Measurements from ENCODE around the gene CAND2. TPM values are rescaled to one million over a fixed set of nuclear protein-coding genes. Genes with fewer than 3 reads are reported as not detected.

Gene CAND2
- total and polyA plus RNA-seq, 2 of the 8 experiments (the other 6 are each of a cell fraction or from before 2014, with no cell fraction given): 8.7 TPM

GRCh38 chr3:12808587-12808986, 12.1 kb downstream of the CAND2 start:
- Histone ChIP-seq H3K4me2 (ENCODE audit: insufficient read depth in 1 of 2, low read depth in 2 of 2, low read length in 2 of 2) (no peak overlapping the region), H3K14ac (ENCODE audit: insufficient read length) (no peak overlapping the region), H3K4me1 (replicated peaks in 1 of 4; ENCODE audit: control insufficient read depth in 3 of 4, insufficient read depth in 4 of 4, low read length in 3 of 4) (peaks cover 0 to 8% (median 4%) of the 10 kb centered on the region in 4 experiments; a peak in 4 of 7 replicates), H3K4me3 (ENCODE audit: extremely low read depth in 1 of 4, insufficient read depth in 2 of 4, low read depth in 3 of 4, low read length in 4 of 4) (no peak overlapping the region), H4K8ac (ENCODE audit: extremely low read depth, insufficient read depth, low read length) (no peak overlapping the region; the same call in 1 of the 2 replicates), H2AFZ (ENCODE audit: low read length) (no peak overlapping the region), H3K23me2 (ENCODE audit: low read depth, low read length) (peaks cover 3% of the 10 kb centered on the region; the same call in 1 of the 2 replicates), H4K91ac (replicated peaks; ENCODE audit: insufficient read length, low read length) (no peak overlapping the region), H3K27me3 (replicated peaks in 1 of 4; ENCODE audit: control insufficient read depth in 3 of 4, extremely low read depth in 1 of 4, insufficient read depth in 3 of 4, low read length in 3 of 4) (no peaks in the 10 kb centered on the region), H2AK5ac (ENCODE audit: low read depth, low read length) (no peak overlapping the region), H3K9ac (replicated peaks in 1 of 4; ENCODE audit: extremely low read depth in 1 of 4, low read depth in 3 of 4, low read length in 3 of 4) (no peak overlapping the region), H3K56ac (replicated peaks; ENCODE audit: insufficient read length, low read depth, low read length) (no peak overlapping the region), H3K18ac (ENCODE audit: extremely low read depth, low read length) (no peak overlapping the region), H3K79me2 (ENCODE audit: control insufficient read depth in 1 of 2, insufficient read depth in 2 of 2, low read length in 2 of 2) (no peaks in the 10 kb centered on the region), H3K27ac (ENCODE audit: low read depth, low read length) (no peak overlapping the region), H2BK20ac (ENCODE audit: low read length) (no peak overlapping the region), H2BK12ac (ENCODE audit: low read depth, low read length) (no peak overlapping the region), H3K9me3 (ENCODE audit: insufficient read depth in 2 of 2, low read depth in 1 of 2, low read length in 1 of 2) (no peaks in the 10 kb centered on the region), H4K5ac (ENCODE audit: insufficient read length, low read depth, low read length) (no peak overlapping the region), H2BK120ac (replicated peaks; ENCODE audit: low read depth, low read length) (no peak overlapping the region), H4K20me1 (replicated peaks in 1 of 2; ENCODE audit: control insufficient read depth in 1 of 2, insufficient read depth in 2 of 2, low read length in 2 of 2) (no peaks in the 10 kb centered on the region), H2BK15ac (ENCODE audit: low read length) (no peak overlapping the region), H3K36me3 (ENCODE audit: control insufficient read depth in 2 of 4, insufficient read depth in 4 of 4, low read length in 3 of 4) (peaks cover 0 to 12% (median 3%) of the 10 kb centered on the region in 4 experiments; a peak in 5 of 8 replicates), H3K4ac (replicated peaks; ENCODE audit: insufficient read length, low read depth, low read length) (no peak overlapping the region), H3K79me1 (ENCODE audit: low read depth, low read length) (no peaks in the 10 kb centered on the region), H3K23ac (ENCODE audit: insufficient read length) (no peak overlapping the region), H2BK5ac (ENCODE audit: low read depth, low read length) (no peak overlapping the region)
- CTCF ChIA-PET (ENCODE audit: partially characterized antibody): interaction anchor here (0.9 to 5.1 kb wide), 15 partner anchors 9 to 187 kb away, joined by 3 to 54 read pairs (median 6); partner anchors contain the start of gene RPL32
- FAIRE-seq (no peak), DNase-seq (ENCODE audit: low read depth in 1 of 2, low spot score in 2 of 2) (no peak)
- WGBS, 2 experiments (ENCODE audit: extremely low coverage in 1 of 2, insufficient coverage in 1 of 2, insufficient read length in 1 of 2, insufficient replicate concordance in 2 of 2, low coverage in 1 of 2, low lambda C conversion rate in 2 of 2, missing lambda C conversion rate in 1 of 2): 77% methylated on average over 2 of the region's 2 CpGs; no CpG with 5 or more reads in 1 of the 2 experiments
- POLR2A ChIA-PET (ENCODE audit: partially characterized antibody): interaction anchor here (1.1 to 28.5 kb wide), 4 partner anchors 9 to 26 kb away, joined by 3 to 661 read pairs (median 6); partner anchors contain the start of genes CAND2 and RPL32
- TF ChIP-seq TAF1 (IDR thresholded peaks at IDR 0.05; ENCODE audit: low read depth, low read length) (no peak), SIX5 (IDR thresholded peaks at IDR 0.05; ENCODE audit: low read depth, low read length) (no peak), KDM5A (IDR thresholded peaks at IDR 0.05; ENCODE audit: low read length) (no peak), EZH2 (IDR thresholded peaks at IDR 0.05; ENCODE audit: low read depth, low read length, severe bottlenecking) (no peak), CTBP2 (IDR thresholded peaks at IDR 0.05; ENCODE audit: borderline replicate concordance, insufficient read depth, insufficient read length, low read length) (no peak), MAX (IDR thresholded peaks at IDR 0.05) (no peak)

Measured in H1 (cell line).